Calu3 (cell line): ENCODE measurements around the gene RPH3AL. TPM values are rescaled to one million over a fixed set of nuclear protein-coding genes. Genes with fewer than 3 reads are reported as not detected.

Experiments used
- BruUV-seq: library from RNA; stranded (reverse); fragments of 400-500 nt; replicated peaks from 2 replicates; lab custom pipeline; 2021; lab: Mats Ljungman, UMichigan
- CTCF ChIA-PET: fragments of 300-600 bp; sonication (Branson Sonifier 250); formaldehyde crosslinking; loops from one replicate; lab custom pipeline; 2022; ENCODE audit warnings: antibody characterized with exemption; lab: Charles Lee
- DNase-seq: peaks from one replicate; pipeline ENCODE4 v3.0.0; 2022
- H3K27ac Mint-ChIP-seq: one replicate; pipeline ENCODE4 v1.8.0; 2022; ENCODE audit warnings: mixed read lengths; ENCODE audit not compliant: unreplicated experiment
- H3K27me3 Mint-ChIP-seq: one replicate; pipeline ENCODE4 v1.8.0; 2022; ENCODE audit warnings: mixed read lengths; ENCODE audit not compliant: unreplicated experiment
- H3K36me3 Mint-ChIP-seq: one replicate; pipeline ENCODE4 v1.8.0; 2022; ENCODE audit warnings: mild to moderate bottlenecking, moderate library complexity, mixed read lengths; ENCODE audit not compliant: insufficient read depth, unreplicated experiment
- H3K4me1 Mint-ChIP-seq: one replicate; pipeline ENCODE4 v1.8.0; 2022; ENCODE audit warnings: mild to moderate bottlenecking, low read depth, mixed read lengths; ENCODE audit not compliant: unreplicated experiment
- H3K4me3 Mint-ChIP-seq: one replicate; pipeline ENCODE4 v1.8.0; 2022; ENCODE audit warnings: mild to moderate bottlenecking, low read depth, moderate library complexity, mixed read lengths; ENCODE audit not compliant: unreplicated experiment
- H3K9me3 Mint-ChIP-seq: one replicate; pipeline ENCODE4 v1.8.0; 2022; ENCODE audit warnings: low read depth, mixed read lengths; ENCODE audit not compliant: unreplicated experiment
- intact Hi-C: fragments of 100-400 bp; cut with micrococcal nuclease; formaldehyde crosslinking; loops from one replicate; pipeline ENCODE4 v1.10.0; 2022; ENCODE audit not compliant: unreplicated experiment
- total RNA-seq: library from RNA; stranded (reverse); gene quantifications from 2 replicates; pipeline ENCODE4 v1.2.3, GENCODE V29; 2022
- TF ChIP-seq, protein P1 (sequence below): fragments of 200-600 bp; IDR thresholded peaks from one replicate; pipeline ENCODE4 v1.8.0; 2022; ENCODE audit warnings: antibody characterized with exemption; ENCODE audit not compliant: unreplicated experiment

Gene RPH3AL
- total RNA-seq, 1 experiment from 2014 or later: 14.1 TPM

DNA sequence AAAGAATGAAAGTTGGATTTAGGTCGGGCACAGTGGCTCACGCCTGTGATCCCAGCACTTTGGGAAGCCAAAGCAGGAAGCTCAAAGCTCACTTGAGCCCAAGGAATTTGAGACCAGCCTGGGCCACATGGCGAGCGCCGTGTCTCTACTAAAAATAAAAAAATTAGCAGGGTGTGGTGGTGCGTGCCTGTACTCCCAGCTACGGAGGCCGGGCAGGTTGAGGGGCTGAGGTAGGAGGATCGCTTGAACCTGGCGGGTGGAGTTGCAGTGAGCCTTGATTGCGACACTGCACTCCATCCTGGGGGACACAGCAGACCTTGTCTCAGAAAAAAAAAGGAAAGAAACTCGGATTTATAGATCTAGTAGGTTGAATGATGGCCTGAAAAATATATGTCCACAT is 37.4 kb upstream of the RPH3AL start:
- Mint-ChIP-seq H3K4me1 (peaks cover 7% of the 10 kb centered on the region), H3K27me3 (peaks cover 22% of the 10 kb centered on the region), H3K4me3 (no peak overlapping the region), H3K9me3 (no peaks in the 10 kb centered on the region), H3K27ac (no peak overlapping the region), H3K36me3 (peaks cover 5% of the 10 kb centered on the region)
- intact Hi-C loops: no loop called here
- CTCF ChIA-PET: no interaction called here
- TF ChIP-seq, protein P1, sequence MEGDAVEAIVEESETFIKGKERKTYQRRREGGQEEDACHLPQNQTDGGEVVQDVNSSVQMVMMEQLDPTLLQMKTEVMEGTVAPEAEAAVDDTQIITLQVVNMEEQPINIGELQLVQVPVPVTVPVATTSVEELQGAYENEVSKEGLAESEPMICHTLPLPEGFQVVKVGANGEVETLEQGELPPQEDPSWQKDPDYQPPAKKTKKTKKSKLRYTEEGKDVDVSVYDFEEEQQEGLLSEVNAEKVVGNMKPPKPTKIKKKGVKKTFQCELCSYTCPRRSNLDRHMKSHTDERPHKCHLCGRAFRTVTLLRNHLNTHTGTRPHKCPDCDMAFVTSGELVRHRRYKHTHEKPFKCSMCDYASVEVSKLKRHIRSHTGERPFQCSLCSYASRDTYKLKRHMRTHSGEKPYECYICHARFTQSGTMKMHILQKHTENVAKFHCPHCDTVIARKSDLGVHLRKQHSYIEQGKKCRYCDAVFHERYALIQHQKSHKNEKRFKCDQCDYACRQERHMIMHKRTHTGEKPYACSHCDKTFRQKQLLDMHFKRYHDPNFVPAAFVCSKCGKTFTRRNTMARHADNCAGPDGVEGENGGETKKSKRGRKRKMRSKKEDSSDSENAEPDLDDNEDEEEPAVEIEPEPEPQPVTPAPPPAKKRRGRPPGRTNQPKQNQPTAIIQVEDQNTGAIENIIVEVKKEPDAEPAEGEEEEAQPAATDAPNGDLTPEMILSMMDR: no peak
- BruUV-seq: no TSS peak
- DNase-seq: no peak

DNA sequence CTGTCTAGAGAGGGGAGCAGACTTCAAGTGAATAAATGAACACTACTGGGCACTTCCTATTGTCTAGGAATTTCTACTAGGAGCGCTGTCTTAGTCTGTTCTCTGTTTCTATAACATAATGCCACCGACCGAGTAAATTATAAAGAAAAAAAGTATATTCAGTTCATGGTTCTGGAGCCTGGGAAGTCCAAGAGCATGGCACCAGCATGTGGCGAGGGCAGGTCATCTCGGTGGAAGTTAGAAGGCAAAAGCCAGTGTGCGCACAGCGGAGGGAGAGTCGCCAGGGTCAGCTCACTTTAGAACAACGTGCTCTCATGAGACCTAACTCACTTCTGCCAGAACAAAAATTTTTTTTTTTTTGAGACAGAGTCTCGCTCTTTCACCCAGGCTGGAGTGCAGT is 35.5 kb upstream of the RPH3AL start:
- CTCF ChIA-PET: no interaction called here
- Mint-ChIP-seq H3K9me3 (no peaks in the 10 kb centered on the region), H3K4me3 (no peak overlapping the region), H3K36me3 (peaks cover 11% of the 10 kb centered on the region), H3K27ac (no peak overlapping the region), H3K4me1 (peaks cover 16% of the 10 kb centered on the region), H3K27me3 (peaks cover 29% of the 10 kb centered on the region)
- TF ChIP-seq, protein P1: no peak
- BruUV-seq: no TSS peak
- no peak for DNase-seq
- intact Hi-C loops: loop anchor here (5.0 kb wide), 1 partner anchor 246 kb away; a partner anchor contains a TSS

DNA sequence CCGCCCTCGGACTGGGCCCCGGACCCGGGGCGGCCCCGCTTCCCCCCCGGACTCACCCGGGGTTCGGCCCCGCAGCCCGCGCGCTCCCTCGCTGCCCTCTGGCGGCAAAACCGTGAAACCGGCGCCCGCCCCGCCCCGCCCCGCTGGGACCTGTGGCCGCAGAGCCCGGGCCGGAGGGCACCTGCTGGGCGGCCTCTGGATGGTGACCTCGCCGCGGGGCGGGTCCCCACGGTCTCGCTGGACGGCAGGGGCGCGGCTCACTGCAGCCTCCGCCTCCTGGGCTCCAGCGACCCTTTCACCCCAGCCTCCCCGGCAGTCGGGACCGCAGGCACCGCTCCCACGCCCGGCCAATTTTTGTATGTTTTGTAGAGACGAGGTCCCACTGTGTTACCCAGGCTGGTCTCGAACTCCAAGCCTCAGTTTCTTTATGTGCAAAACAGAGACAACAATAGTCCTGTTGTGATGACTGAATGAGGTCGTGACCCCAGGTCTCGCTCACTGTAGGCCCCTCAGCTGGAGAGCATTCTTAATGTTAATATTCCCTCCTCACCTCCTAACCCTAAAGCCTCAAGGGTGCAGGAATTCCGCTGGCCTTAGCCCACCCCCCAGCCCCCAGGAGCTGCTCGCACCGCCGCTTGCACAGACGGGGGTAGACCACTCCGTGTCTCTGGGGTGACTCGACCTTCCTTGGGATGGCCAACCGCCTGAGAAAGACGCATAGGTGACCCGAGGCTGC is 33.7 kb upstream of the RPH3AL start:
- peaks cover 29% of the 10 kb centered on the region for H3K27me3 Mint-ChIP-seq
- intact Hi-C loops: loop anchor here (5.0 kb wide), 1 partner anchor 244 kb away; a partner anchor contains a TSS
- H3K27ac Mint-ChIP-seq: no peak overlapping the region

DNA sequence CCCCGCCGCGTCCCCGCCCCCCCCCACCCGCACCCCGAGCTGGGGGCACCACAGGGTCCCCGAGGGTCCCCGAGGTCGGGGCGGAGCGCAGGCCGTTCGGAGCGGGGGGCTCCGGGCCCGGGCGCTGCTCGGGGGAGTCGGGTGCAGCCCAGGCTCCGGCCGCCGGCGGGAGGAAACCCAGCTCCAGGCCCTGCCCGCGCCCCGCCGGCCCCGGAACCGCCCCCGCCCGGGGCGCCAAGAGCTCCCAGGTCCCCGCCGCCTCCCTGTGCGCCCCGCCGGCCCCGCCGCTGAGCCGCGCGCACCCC is 33.2 kb upstream of the RPH3AL start:
- peaks cover 16% of the 10 kb centered on the region for H3K4me1 Mint-ChIP-seq
- H3K27me3 Mint-ChIP-seq: peaks cover 29% of the 10 kb centered on the region
- TF ChIP-seq, protein P1: no peak
- intact Hi-C loops: loop anchor here (5.0 kb wide), 1 partner anchor 243 kb away; a partner anchor contains a TSS
- no peak overlapping the region for H3K27ac Mint-ChIP-seq
- BruUV-seq: no TSS peak
- no peak overlapping the region for H3K4me3 Mint-ChIP-seq
- CTCF ChIA-PET: interaction anchor here (1.0 kb wide), 2 partner anchors 240 to 315 kb away, joined by 3 read pairs; no protein-coding TSS in a partner anchor
- DNase-seq: no peak
- peaks cover 11% of the 10 kb centered on the region for H3K36me3 Mint-ChIP-seq
- H3K9me3 Mint-ChIP-seq: no peaks in the 10 kb centered on the region

More for the DNA sequence above, 33.7 kb upstream of the RPH3AL start:
- TF ChIP-seq, protein P1: peak; percentile 39
- Mint-ChIP-seq H3K4me3 (peak overlapping the region; percentile 51), H3K4me1 (peaks cover 16% of the 10 kb centered on the region), H3K36me3 (peaks cover 11% of the 10 kb centered on the region), H3K9me3 (no peaks in the 10 kb centered on the region)
- DNase-seq: peak; percentile 74
- BruUV-seq: no TSS peak
- CTCF ChIA-PET: interaction anchor here (1.0 kb wide), 2 partner anchors 241 to 314 kb away, joined by 3 read pairs; no protein-coding TSS in a partner anchor
